Astrocyte (in vitro differentiated cells and primary cell): ENCODE results near the gene NRG2. TPM values are rescaled to one million over a fixed set of nuclear protein-coding genes. Genes with fewer than 3 reads are reported as not detected.

ENCODE experiments used
- DNase-seq: peaks from one replicate; pipeline ENCODE4 v3.0.0-alpha.2; 2010; ENCODE audit warnings: low read depth
- FAIRE-seq: peaks from 2 replicates; lab custom pipeline; 2011; peaks lifted over from hg19 to GRCh38; lab: Jason Lieb, UNC
- H2AFZ ChIP-seq: 2 replicates; pipeline ENCODE4 v1.6.0; 2012; ENCODE audit warnings: low read depth, low read length, inconsistent platforms
- H3K27ac ChIP-seq: 2 replicates; pipeline ENCODE4 v1.5.1; 2011; ENCODE audit warnings: low read depth, low read length, inconsistent platforms
- H3K27me3 ChIP-seq: 2 replicates; pipeline ENCODE4 v1.6.0; 2011; ENCODE audit warnings: low read length, inconsistent platforms; ENCODE audit not compliant: insufficient read depth
- H3K36me3 ChIP-seq: 2 replicates; pipeline ENCODE4 v1.5.1; 2011; ENCODE audit warnings: low read length, inconsistent platforms; ENCODE audit not compliant: insufficient read depth
- H3K4me1 ChIP-seq: 2 replicates; pipeline ENCODE4 v1.5.1; 2011; ENCODE audit warnings: low read length, inconsistent platforms; ENCODE audit not compliant: insufficient read depth
- H3K4me2 ChIP-seq: 2 replicates; pipeline ENCODE4 v1.6.0; 2012; ENCODE audit warnings: low read length, inconsistent platforms
- H3K4me3 ChIP-seq: 2 replicates; pipeline ENCODE4 v1.5.1; 2011; ENCODE audit warnings: low read depth, mild to moderate bottlenecking, low read length, inconsistent platforms; ENCODE audit not compliant: insufficient read depth
- H3K79me2 ChIP-seq: 2 replicates; pipeline ENCODE4 v1.6.0; 2012; ENCODE audit warnings: mild to moderate bottlenecking, low read length, inconsistent platforms; ENCODE audit not compliant: insufficient read depth
- H3K9ac ChIP-seq: 2 replicates; pipeline ENCODE4 v1.6.0; 2012; ENCODE audit warnings: mild to moderate bottlenecking, low read length, inconsistent platforms
- H3K9me3 ChIP-seq: 2 replicates; pipeline ENCODE4 v1.5.1; 2012; ENCODE audit warnings: low read depth, mild to moderate bottlenecking, low read length, inconsistent platforms; ENCODE audit not compliant: insufficient read depth
- H4K20me1 ChIP-seq: 2 replicates; pipeline ENCODE4 v1.6.0; 2012; ENCODE audit warnings: low read length, inconsistent platforms; ENCODE audit not compliant: insufficient read depth
- H3K27ac Mint-ChIP-seq: one replicate; pipeline ENCODE4 v1.8.0; 2021; ENCODE audit warnings: mild to moderate bottlenecking, mixed read lengths; ENCODE audit not compliant: unreplicated experiment
- H3K27me3 Mint-ChIP-seq: one replicate; pipeline ENCODE4 v1.8.0; 2021; ENCODE audit warnings: low read depth, mixed read lengths; ENCODE audit not compliant: unreplicated experiment
- H3K36me3 Mint-ChIP-seq: one replicate; pipeline ENCODE4 v1.8.0; 2021; ENCODE audit warnings: low read depth, mixed read lengths; ENCODE audit not compliant: unreplicated experiment
- H3K4me1 Mint-ChIP-seq: one replicate; pipeline ENCODE4 v1.8.0; 2021; ENCODE audit warnings: low read depth, mixed read lengths; ENCODE audit not compliant: unreplicated experiment
- H3K4me3 Mint-ChIP-seq: one replicate; pipeline ENCODE4 v1.8.0; 2021; ENCODE audit warnings: mild to moderate bottlenecking, moderate library complexity, mixed read lengths; ENCODE audit not compliant: unreplicated experiment
- H3K9me3 Mint-ChIP-seq: one replicate; pipeline ENCODE4 v1.8.0; 2021; ENCODE audit warnings: mild to moderate bottlenecking, mixed read lengths; ENCODE audit not compliant: unreplicated experiment
- CTCF ChIP-seq: IDR thresholded peaks from 2 replicates; pipeline ENCODE4 v1.5.1; 2011; ENCODE audit warnings: low read depth, mild to moderate bottlenecking, inconsistent platforms, low read length, moderate library complexity; ENCODE audit not compliant: insufficient read depth
- EZH2 ChIP-seq: IDR thresholded peaks from 2 replicates; pipeline ENCODE4 v1.6.1; 2012; ENCODE audit warnings: mild to moderate bottlenecking, low read length, inconsistent platforms; ENCODE audit not compliant: insufficient read depth
- total RNA-seq: library from RNA; stranded (reverse); gene quantifications from 2 replicates; pipeline ENCODE4 v1.2.1, GENCODE V29; 2021

The NRG2 gene
- total RNA-seq, 1 donor from 2014 or later: 0.54 TPM

GRCh38 chr5:139851558-139851957, 191.5 kb downstream of the NRG2 start:
- H3K27me3 ChIP-seq: peaks cover 4% of the 10 kb centered on the region
- H3K4me1 Mint-ChIP-seq: no peaks in the 10 kb centered on the region
- no peaks in the 10 kb centered on the region for H3K36me3 ChIP-seq

GRCh38 chr5:139850423-139851016, 192.6 kb downstream of the NRG2 start:
- Histone ChIP-seq H3K9ac (no peak overlapping the region), H3K4me2 (no peak overlapping the region), H4K20me1 (no peaks in the 10 kb centered on the region), H3K36me3 (no peaks in the 10 kb centered on the region), H3K4me1 (no peaks in the 10 kb centered on the region), H3K9me3 (no peaks in the 10 kb centered on the region), H2AFZ (no peak overlapping the region), H3K27me3 (peaks cover 13% of the 10 kb centered on the region), H3K27ac (no peak overlapping the region), H3K4me3 (no peak overlapping the region), H3K79me2 (no peaks in the 10 kb centered on the region)
- Mint-ChIP-seq H3K27me3 (peaks cover 65% of the 10 kb centered on the region), H3K36me3 (peaks cover 3% of the 10 kb centered on the region), H3K4me1 (no peaks in the 10 kb centered on the region), H3K9me3 (no peaks in the 10 kb centered on the region), H3K4me3 (no peak overlapping the region), H3K27ac (no peak overlapping the region)
- no peak for FAIRE-seq
- no peak for TF ChIP-seq CTCF
- TF ChIP-seq EZH2: no peak
- no peak for DNase-seq

More at GRCh38 chr5:139851558-139851957, 191.5 kb downstream of the NRG2 start:
- Mint-ChIP-seq H3K9me3 (no peaks in the 10 kb centered on the region), H3K36me3 (peaks cover 3% of the 10 kb centered on the region), H3K4me3 (no peak overlapping the region), H3K27ac (no peak overlapping the region), H3K27me3 (peaks cover 55% of the 10 kb centered on the region)
- no peak overlapping the region for H3K27ac ChIP-seq
- no peaks in the 10 kb centered on the region for H4K20me1 ChIP-seq
- DNase-seq (no peak), FAIRE-seq (no peak)
- no peaks in the 10 kb centered on the region for H3K79me2 ChIP-seq
- H3K4me1 ChIP-seq: no peaks in the 10 kb centered on the region
- TF ChIP-seq CTCF (no peak), EZH2 (no peak)
- no peak overlapping the region for H3K4me3 ChIP-seq
- no peaks in the 10 kb centered on the region for H3K9me3 ChIP-seq
- no peak overlapping the region for H2AFZ ChIP-seq
- no peak overlapping the region for H3K9ac ChIP-seq
- H3K4me2 ChIP-seq: no peak overlapping the region

- Mint-ChIP-seq H3K9me3 (no peaks in the 10 kb centered on the region), H3K4me1 (no peaks in the 10 kb centered on the region), H3K36me3 (peaks cover 3% of the 10 kb centered on the region), H3K27ac (no peak overlapping the region), H3K27me3 (peaks cover 71% of the 10 kb centered on the region), H3K4me3 (no peak overlapping the region)
- no peak for FAIRE-seq
- no peak overlapping the region for H3K4me3 ChIP-seq
- no peak for DNase-seq
- H4K20me1 ChIP-seq: no peaks in the 10 kb centered on the region
- H3K9me3 ChIP-seq: no peaks in the 10 kb centered on the region
- H2AFZ ChIP-seq: no peak overlapping the region
- H3K27ac ChIP-seq: no peak overlapping the region
- H3K36me3 ChIP-seq: no peaks in the 10 kb centered on the region
- H3K4me1 ChIP-seq: no peaks in the 10 kb centered on the region
- peaks cover 14% of the 10 kb centered on the region for H3K27me3 ChIP-seq
- H3K9ac ChIP-seq: no peak overlapping the region
- H3K79me2 ChIP-seq: no peaks in the 10 kb centered on the region
- no peak for TF ChIP-seq EZH2
- H3K4me2 ChIP-seq: no peak overlapping the region
These were observed 193.2 kb downstream of the NRG2 start for GRCh38 chr5:139849942-139850341.
